ENCODE data around the gene ACER3. TPM values are rescaled to one million over a fixed set of nuclear protein-coding genes. Genes with fewer than 3 reads are reported as not detected.
A peak's percentile ranks its signal among the peaks of the same experiment; 100 is the strongest.
"Not testable (repeated sequence)": the region's sequence is repeated elsewhere in the genome, so short reads cannot be mapped to it uniquely, and the experiment has no call there.

ACER3 gene
- total RNA-seq, 1 donor: 18.6 TPM

- TF ChIP-seq, protein P1, sequence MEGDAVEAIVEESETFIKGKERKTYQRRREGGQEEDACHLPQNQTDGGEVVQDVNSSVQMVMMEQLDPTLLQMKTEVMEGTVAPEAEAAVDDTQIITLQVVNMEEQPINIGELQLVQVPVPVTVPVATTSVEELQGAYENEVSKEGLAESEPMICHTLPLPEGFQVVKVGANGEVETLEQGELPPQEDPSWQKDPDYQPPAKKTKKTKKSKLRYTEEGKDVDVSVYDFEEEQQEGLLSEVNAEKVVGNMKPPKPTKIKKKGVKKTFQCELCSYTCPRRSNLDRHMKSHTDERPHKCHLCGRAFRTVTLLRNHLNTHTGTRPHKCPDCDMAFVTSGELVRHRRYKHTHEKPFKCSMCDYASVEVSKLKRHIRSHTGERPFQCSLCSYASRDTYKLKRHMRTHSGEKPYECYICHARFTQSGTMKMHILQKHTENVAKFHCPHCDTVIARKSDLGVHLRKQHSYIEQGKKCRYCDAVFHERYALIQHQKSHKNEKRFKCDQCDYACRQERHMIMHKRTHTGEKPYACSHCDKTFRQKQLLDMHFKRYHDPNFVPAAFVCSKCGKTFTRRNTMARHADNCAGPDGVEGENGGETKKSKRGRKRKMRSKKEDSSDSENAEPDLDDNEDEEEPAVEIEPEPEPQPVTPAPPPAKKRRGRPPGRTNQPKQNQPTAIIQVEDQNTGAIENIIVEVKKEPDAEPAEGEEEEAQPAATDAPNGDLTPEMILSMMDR (IDR thresholded peaks at IDR 0.05; ENCODE audit: insufficient read depth, low read depth, low read length): no peak
- H3K4me3 ChIP-seq (ENCODE audit: low read depth, low read length): no peak overlapping the region
- DNase-seq (ENCODE audit: low read depth): peak; percentile 40
These were observed 37.2 kb upstream of the ACER3 start for GRCh38 chr11:76823481-76824028.

DNA sequence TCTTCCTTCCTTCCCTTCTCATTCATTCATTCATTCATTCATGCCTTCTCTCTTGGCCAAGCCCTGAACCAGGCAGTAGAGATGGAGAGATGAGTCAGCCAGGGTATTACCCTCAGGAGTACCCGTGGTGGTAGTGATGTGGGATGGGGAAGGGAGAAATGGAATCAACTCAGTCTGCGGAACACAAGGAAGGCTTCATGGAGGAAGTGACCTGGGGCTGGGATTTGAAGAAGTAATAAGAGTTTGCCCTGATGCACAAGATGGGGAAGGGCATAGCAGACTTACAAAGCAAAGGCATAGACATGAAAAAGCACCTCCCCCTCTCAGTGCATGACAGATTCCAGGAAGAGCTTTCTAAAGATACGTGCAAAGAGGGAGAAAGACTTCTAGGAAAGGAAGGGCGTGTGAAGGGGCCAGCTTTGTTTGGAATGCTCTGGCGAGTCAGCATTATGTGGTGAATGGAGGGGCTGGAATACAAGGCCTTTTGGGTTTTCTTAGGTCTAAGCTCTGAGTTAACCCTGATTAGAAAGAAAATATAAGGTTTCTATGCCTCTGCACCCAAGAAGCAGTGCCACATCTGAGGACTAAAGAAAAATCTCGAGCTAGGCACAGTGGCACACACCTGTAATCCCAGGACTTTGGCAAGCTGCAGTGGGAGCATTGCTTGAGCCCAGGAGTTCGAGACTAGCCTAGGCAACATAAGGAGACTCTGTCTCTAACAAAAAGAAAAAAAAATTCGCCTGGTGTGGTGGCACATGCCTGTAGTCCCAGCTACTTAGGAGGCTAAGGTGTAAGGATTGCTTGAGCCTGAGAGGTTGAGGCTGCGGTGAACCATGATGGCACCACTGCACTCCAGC lies 36.4 kb upstream of the ACER3 start:
- H3K4me3 ChIP-seq (ENCODE audit: low read depth, low read length): no peak overlapping the region
- TF ChIP-seq, protein P1 (IDR thresholded peaks at IDR 0.05; ENCODE audit: insufficient read depth, low read depth, low read length): no peak
- DNase-seq (ENCODE audit: low read depth): no peak

DNA sequence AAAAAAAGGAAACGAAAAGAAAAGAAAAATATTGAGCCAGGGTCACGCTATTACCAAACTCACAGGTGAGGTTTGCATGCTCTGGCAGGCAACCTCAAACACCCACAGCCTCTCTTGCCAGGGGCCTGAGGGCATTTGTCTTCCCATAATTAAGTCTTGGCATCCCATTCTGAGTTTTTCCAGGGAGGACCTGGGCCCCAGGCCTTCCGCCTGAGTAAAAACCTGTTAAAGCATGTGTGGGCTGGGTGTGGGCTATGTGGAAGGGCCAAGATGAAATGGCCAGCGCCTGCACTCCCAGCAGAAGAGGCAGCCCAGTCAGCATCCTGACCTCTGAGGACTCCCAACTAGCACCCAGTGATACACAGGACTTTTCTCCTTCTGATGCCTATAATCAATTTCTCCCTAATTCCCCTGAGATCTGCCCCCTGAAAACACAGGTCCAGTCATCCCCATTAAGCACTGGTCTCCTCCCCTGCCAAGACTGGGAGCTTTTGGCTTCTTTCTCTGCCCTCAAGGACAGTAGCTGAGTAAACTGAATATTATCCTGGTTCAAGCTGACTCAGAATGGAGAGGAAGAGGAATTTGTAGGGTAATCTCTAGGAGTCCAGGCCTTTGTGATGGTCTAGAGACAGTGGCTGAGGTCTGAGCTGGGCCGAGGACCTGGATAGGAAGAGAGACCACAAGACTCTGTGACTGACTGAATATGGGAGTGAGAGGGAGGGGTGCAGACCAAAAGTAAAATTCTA lies 35.6 kb upstream of the ACER3 start:
- DNase-seq (ENCODE audit: low read depth): no peak
- TF ChIP-seq, protein P1 (IDR thresholded peaks at IDR 0.05; ENCODE audit: insufficient read depth, low read depth, low read length): no peak
- H3K4me3 ChIP-seq (ENCODE audit: low read depth, low read length): no peak overlapping the region

DNA sequence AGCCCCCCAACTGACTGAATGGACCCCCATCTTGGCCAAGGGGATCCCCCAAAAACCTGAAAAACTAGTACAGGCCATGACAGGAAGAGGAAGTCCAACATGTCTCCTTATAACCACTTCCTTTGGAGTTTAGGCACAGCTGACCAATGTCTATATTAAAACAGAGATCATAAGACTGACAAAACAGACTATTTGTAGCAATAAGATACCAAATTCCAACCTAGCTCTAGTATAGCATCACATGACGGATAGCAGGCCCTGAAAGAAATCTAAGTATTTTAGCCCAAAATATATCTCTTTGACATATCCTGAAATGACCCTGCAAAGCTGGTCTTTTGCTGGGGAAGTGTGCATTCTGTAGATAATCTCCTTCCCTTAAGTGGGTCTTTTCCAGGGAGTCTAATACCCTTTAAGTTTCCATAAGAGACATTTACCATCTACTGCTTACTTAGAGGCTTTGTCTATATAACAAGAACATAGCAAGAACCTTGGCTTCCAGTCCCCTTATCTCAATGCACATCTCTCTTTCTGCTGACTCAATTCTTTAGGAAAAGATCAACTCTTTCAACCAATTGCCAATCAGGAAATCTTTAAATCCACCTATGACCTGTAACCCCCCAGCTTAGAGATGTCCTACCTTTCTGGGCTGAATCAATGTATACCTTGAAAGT lies 34.9 kb upstream of the ACER3 start:
- no peak for DNase-seq (ENCODE audit: low read depth)
- TF ChIP-seq, protein P1 (IDR thresholded peaks at IDR 0.05; ENCODE audit: insufficient read depth, low read depth, low read length): no peak
- no peak overlapping the region for H3K4me3 ChIP-seq (ENCODE audit: low read depth, low read length)

DNA sequence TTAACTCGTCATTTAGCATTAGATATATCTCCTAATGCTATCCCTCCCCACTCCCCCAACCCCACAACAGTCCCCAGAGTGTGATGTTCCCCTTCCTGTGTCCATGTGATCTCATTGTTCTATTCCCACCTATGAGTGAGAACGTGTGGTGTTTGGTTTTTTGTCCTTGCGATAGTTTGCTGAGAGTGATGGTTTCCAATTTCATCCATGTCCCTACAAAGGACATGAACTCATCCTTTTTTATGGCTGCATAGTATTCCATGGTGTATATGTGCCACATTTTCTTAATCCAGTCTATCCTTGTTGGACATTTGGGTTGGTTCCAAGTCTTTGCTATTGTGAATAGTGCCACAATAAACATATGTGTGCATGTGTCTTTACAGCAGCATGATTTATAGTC lies 34.2 kb upstream of the ACER3 start:
- not testable (repeated sequence) for DNase-seq (ENCODE audit: low read depth); H3K4me3 ChIP-seq (ENCODE audit: low read depth, low read length)

DNA sequence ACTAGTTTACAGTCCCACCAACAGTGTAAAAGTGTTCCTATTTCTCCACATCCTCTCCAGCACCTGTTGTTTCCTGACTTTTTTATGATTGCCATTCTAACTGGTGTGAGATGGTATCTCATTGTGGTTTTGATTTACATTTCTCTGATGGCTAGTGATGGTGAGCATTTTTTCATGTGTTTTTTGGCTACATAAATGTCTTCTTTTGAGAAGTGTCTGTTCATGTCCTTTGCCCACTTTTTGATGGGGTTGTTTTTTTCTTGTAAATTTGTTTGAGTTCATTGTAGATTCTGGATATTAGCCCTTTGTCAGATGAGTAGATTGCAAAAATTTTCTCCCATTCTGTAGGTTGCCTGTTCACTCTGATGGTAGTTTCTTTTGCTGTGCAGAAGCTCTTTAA lies 33.7 kb upstream of the ACER3 start:
- H3K4me3 ChIP-seq (ENCODE audit: low read depth, low read length); DNase-seq (ENCODE audit: low read depth): not testable (repeated sequence)

DNA sequence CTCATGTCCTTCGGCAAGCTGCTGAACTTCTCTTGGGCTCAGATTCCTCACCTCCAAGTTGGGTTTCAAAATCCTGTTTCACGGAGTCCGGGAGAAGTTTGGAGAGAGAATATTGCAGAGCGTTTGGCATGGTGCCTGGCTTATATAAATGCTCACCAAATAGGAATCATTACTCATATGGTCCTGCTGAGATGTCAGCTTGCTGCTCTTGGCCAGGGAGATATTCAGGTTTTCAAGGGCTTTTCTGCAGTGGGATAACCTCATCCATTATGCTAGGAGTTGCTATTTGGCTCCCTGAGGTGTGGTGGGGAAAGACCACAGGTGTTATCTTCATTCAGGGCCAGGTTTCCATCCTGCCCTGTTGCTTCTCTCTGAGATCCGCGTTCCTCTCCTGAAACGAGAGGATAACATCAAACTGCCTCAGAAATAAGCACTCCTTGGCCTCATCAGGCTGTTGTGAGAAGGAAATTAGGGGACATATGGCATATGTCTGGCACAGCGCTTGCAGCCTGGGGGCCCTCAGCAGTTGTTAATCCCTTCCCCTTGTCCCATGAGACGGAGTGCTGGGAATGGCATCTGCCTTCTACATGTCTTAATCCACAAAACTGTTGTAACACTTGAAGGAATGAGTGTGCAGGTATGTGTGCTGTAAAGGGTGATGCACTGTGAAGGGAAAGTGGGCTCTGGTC lies 29.9 kb upstream of the ACER3 start:
- peak; percentile 60 for DNase-seq (ENCODE audit: low read depth)
- TF ChIP-seq, protein P1 (IDR thresholded peaks at IDR 0.05; ENCODE audit: insufficient read depth, low read depth, low read length): no peak
- no peak overlapping the region for H3K4me3 ChIP-seq (ENCODE audit: low read depth, low read length)
